ENCODE data around the gene CBLB.

DNA sequence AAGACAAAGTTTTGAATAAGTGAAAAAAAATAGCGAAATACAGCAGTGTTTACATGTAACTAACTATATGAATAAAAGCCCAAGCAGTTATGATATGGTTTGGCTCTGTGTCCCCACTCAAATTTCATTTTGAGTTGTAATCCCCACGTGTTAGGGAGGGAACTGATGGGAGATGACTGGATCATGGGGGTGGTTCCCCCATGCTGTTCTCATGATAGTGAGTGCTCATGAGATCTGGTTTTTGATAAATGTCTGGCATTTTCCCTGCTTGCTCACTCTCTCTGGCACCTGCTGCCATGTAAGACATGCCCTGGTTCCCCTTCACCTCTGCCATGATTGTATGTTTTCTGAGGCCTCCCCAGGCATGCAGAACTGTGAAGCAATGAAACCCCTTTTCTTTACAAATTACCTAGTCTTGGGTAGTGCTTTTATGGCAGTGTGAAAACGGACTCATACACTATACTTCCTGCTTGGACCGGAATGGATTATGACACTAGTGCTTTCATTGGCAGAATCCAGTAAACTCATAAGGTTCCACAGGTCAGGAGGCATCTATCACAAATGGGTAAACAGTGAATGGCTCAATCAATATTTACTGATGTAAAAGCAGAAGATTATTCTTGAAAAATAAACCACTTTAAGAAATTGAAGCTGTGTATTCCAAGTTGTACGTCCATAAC lies 192.1 kb downstream of the CBLB start:
- TF ChIP-seq, protein P1, sequence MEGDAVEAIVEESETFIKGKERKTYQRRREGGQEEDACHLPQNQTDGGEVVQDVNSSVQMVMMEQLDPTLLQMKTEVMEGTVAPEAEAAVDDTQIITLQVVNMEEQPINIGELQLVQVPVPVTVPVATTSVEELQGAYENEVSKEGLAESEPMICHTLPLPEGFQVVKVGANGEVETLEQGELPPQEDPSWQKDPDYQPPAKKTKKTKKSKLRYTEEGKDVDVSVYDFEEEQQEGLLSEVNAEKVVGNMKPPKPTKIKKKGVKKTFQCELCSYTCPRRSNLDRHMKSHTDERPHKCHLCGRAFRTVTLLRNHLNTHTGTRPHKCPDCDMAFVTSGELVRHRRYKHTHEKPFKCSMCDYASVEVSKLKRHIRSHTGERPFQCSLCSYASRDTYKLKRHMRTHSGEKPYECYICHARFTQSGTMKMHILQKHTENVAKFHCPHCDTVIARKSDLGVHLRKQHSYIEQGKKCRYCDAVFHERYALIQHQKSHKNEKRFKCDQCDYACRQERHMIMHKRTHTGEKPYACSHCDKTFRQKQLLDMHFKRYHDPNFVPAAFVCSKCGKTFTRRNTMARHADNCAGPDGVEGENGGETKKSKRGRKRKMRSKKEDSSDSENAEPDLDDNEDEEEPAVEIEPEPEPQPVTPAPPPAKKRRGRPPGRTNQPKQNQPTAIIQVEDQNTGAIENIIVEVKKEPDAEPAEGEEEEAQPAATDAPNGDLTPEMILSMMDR (IDR thresholded peaks at IDR 0.05; ENCODE audit: insufficient read depth, low read depth, low read length) = no peak
- TF ChIP-seq EZH2 (IDR thresholded peaks at IDR 0.05; ENCODE audit: insufficient read depth, low read length) = no peak

Measured in astrocyte (in vitro differentiated cells and primary cell).